GM18498 (cell line): ENCODE measurements around the gene WFIKKN2.
A peak's percentile ranks its signal among the peaks of the same experiment; 100 is the strongest.
"Not testable (repeated sequence)": the region's sequence is repeated elsewhere in the genome, so short reads cannot be mapped to it uniquely, and the experiment has no call there.

Source experiments
- ATAC-seq: cut with Tn5 transposase; IDR thresholded peaks from one replicate; pipeline ENCODE4 v1.9.1; 2021; ENCODE audit warnings: mild to moderate bottlenecking, moderate library complexity; ENCODE audit not compliant: unreplicated experiment

Gene WFIKKN2

DNA sequence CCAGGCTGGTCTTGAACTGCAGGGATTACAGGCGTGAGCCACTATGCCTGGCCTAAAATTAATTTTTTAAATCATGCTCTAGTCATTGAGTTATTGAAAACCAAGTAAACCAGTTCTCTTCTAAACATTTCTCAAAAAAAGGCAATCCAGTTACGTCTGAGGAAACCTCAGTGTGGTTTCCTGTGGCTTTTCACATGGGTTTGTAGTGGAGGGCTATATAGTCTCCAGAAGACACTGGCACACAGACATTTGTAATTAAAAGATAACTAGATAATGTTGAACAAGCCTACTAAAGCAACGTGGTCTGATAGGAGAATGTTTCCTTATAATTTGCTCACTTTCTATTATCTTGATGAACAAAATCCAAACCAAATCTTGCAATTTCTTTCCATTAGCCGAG, 36.0 kb downstream of the WFIKKN2 start:
- ATAC-seq = no peak

DNA sequence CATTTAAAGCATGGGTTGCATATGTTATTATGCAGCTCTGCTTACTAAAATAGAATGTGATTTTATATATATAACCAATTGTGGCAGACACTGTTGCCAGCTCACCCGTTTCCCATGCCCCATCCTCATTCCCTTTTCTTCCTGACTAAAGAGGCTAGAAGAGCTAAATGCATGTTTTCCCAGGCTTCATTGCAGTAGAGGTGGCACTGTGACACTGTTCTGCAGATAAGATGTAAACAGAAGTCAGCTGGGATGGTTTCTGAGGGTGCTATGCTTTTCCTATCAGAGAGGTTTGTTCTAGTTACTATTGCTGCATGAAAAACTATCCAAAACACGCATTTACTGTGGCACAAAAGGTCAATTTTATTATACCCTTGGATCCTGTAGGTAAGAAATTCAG, 36.5 kb downstream of the WFIKKN2 start:
- no peak for ATAC-seq

GRCh38 chr17:50872710-50873424, 37.5 kb downstream of the WFIKKN2 start:
- no peak for ATAC-seq

GRCh38 chr17:50875074-50875473, 39.7 kb downstream of the WFIKKN2 start:
- ATAC-seq = no peak

DNA sequence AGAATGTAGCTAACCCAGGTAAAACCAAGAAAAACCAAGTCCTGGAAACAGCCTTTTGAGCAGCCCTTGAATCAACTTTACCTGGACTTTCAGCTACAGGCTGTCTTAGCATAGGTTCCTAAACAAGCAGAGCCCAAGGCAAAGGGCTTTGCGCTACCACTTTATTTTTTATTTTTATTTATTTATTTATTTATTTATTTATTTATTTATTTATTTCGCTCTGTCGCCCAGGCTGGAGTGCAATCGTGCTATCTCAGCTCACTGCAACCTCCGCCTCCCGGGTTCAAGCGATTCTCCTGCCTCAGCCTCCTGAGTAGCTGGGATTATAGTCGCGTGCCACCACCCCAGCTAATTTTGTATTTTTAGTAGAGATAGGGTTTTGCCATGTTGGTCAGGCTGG, 41.7 kb downstream of the WFIKKN2 start:
- ATAC-seq = not testable (repeated sequence)

DNA sequence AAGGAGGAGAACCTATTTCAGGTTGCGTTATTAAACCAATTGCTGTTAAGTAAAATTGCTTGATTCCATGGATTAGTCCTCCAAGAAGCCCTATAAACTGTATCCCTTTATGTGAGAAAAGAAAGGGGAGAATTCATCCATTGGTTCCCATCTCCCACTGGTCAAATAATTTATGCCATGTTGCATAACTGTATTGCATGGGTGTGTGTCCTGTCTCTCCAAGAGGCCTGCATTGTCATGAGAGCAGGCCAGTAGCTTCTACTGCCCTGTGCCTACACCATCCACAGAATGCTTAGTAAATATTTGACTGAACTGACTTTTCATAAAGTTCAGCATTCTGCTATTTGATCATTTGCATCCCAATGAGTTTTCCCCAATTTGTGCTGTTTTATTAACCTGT, 42.5 kb downstream of the WFIKKN2 start:
- no peak for ATAC-seq

GRCh38 chr17:50879086-50879485, 43.7 kb downstream of the WFIKKN2 start:
- no peak for ATAC-seq

DNA sequence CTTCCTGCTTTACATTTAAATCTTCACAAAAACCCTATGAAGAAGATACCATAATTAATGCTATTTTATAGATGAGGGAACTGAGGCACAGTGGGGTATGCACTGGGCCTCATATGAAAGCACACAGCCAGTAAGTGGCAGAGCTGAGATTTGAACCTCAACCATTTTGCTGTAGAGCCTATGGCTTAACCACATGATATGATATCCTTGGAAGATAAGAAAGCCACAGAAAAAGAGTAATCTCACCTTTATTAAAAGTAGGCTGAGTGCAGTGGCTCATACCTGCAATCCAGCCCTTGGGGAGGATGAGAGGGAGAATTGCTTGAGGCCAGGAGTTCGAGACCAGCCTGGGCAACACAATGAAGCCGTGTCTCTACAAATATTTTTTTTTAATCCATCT, 45.8 kb downstream of the WFIKKN2 start:
- ATAC-seq = no peak

DNA sequence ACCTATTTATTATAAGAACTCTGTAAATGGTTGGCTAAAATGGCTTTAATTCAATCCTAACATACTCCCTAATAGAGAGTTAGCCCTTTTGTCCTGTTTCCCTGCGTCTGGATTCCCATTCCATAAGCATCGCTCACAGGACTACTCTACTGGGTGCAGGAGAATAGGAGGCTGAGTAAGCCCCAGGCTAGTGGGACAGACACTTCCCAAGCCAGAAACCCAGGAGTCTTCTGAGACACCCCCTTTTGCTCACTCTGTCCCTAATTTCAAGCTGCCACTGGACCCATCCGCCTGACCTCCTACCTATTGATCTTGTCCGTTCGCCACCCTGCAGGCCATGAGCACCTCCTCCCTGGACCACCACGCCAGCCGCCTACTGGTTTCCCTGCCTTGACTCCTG, 47.5 kb downstream of the WFIKKN2 start:
- ATAC-seq = no peak

GRCh38 chr17:50883850-50884438, 48.6 kb downstream of the WFIKKN2 start:
- peak; percentile 55 for ATAC-seq

GRCh38 chr17:50884439-50885311, 49.3 kb downstream of the WFIKKN2 start:
- ATAC-seq = no peak

DNA sequence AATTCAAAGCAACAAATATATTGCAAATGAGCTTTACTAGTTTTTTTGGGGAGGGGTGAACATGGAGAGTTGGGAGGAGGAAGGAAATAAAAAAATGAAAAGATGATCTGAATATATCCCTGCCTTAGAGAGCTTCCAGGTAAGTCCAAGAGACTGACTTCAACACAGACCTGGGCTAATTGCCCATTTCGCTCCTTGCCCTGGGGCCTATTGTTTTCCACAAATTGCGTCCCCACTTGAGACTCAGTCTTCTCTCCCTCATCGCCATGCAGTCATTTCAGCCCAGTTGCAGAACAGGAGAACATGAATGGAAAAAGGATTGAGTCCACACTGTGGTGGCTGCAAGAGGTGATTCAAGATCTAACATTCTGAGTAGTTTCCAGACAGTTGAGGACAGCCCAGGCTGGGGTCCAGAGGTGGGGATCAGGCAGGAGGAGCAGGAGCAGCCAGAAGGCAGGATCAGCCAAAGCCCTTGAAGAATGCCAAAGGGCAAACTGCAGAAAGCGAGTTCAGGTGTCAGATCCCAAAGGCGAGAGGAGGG, 52.4 kb downstream of the WFIKKN2 start:
- no peak for ATAC-seq

- no peak for ATAC-seq
These were observed 54.2 kb downstream of the WFIKKN2 start for GRCh38 chr17:50889528-50890118.

DNA sequence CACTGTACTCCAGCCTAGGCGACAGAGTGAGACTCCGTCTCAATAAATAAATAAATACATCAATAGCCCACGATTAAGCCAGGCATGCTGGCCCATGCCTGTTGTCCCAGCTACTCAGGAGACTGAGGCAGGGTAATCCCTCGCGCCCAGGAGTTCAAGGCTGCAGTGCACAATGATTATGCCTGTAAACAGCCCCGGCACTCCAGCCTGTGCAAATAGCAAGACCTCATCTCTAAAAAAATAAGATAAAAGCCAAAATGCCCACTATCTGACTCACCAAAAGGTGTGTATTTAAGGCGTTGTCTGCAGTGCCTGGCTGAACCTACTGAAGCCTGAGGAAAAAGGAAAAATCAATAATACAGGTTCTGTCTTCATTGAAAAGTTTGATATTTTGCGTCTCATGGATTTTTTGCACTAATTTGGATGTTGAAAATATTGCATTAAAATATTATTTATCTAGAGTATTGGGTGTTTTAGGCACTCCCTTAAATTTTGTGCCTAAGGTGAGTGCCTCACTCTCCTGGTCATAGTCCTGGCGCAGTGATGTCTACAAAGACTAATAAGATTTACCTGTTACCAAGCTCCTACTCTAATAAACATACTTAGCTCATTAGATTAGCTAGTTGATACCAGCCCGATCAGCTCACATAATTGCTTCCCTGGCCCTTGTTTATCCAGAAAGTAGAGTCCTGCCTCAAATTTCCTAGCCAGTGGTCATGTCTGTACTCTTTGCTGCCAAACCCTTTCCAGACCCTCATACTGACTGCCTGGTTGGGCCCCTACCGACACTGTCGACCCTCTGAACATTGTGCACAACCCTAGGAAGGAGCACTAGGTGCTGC, 55.5 kb downstream of the WFIKKN2 start:
- no peak for ATAC-seq

- ATAC-seq = no peak
These were observed 56.2 kb downstream of the WFIKKN2 start for GRCh38 chr17:50891577-50891989.
